Stimulated activated CD8-positive, alpha-beta memory T cell treated with anti-CD3 and anti-CD28 coated beads, Interleukin-7, amount 100 ng/mL, for 1 hour (primary cell): ENCODE results near the gene MRPL42.
"Not testable (repeated sequence)": the region's sequence is repeated elsewhere in the genome, so short reads cannot be mapped to it uniquely, and the experiment has no call there.

Experiments used
- DNase-seq, 2 donors: peaks; one replicate each; pipeline ENCODE4 v3.0.0-alpha.2; 2020; ENCODE audit warnings: low read depth in 2 of 2

MRPL42 gene

DNA sequence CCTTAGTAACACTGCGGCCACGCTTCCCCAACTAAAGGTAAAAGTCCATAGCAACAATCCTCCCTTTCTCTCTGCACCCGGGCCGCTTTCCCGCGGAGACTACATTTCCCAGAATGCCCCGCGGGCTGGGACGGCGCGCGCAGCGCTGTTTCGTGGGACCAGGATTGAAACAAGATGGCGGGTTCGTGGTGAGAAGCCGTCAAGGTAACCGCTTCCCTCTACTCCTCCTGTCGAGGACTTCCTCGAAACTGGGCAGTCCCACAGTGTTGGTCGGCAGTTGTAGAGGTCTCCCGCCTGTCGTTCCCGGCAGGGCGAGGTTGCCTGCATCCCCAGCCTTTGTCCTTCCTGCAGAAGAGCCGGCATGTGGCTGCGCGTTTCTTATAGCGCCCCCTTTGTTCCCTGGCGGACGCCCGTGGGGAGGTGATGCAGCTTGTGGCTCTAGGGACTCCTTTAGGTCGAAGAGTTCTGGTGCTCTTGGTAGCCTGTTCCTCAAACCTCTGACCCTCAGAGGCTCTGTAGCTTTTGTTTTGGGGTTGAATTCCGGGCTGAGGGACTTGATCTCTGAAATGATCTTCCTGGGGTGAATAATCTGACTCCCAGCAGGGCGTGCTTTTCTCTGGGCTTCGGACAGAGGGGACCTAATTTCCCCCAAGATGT lies at the start of gene MRPL42:
MRPL42 (plus strand) TSS at position 164 of the 657 bp plus-strand sequence. CDS start 1,772 bp downstream, outside the sequence.
- peak; percentile 89 to 93 for DNase-seq

DNA sequence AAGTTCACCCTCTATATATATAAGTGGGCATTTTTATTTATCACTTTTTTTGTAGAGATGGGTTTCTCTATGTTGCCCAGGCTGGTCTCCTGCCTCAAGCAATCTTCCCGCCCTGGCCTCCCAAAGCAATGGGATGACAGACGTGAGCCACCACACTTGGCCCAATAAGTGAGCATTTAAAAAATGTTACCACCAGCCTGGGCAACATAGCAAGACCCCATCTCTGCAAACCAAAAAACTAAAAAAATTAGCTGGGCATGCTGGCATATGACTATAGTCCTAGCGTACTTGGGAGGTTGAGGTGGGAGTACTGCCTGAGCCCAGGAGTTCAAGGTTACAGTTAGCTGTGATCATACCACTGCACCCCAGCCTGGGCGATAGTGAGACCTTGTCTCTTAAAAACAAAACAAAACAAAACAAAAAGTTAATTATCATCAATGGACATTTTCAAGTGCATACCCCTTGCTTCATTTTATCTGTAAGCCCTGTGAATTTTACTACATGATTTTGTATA lies 49.3 kb upstream of the MRPL42 start:
- DNase-seq, result no peak

DNA sequence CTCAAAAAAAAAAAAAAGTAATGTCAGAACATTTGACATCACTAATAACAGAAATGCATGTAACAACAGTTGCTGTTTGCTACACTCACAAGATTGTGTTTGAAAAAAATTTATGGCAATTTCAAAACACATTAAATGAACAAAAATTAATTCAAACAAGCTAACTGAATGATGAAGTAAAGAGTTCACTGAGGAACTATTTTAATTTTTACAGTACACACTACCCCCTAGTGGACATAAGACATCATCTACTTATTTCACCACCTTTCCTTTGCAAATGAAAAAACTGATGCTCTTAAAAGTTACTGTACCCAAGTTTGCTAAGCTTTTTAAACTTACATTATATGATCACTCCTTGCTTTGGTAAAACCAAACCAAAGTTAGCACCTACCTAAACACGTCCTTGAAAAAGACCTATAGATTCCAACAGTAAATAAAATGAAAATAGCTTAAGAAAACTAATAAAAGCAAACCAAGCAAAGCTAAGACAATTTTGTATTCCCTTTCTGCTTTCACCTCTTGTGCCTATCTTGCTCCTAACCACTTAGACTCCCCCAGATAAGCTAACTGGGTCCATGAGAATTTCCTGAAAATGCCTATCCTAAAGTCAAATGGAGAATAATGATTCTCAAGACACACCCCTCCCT lies 47.8 kb upstream of the MRPL42 start:
- no peak for DNase-seq

DNA sequence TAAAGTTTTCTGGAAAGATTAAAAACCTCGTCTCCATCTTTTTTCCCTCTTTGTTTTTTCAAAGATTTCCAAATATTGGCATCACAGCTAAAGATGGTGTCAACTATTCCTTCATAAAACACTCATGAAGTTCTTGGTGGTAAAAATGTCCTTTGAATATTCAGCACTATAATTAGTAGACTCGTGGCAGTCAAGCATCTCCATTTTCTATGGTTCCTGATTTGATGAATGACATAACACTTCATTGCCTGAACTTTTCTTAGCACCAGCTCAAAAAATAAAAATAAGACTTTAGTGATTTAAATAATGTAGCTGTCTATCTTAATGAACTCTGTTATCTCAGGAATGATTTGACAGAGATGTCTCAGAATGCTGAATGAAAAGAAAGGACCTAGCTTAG lies 45.3 kb upstream of the MRPL42 start:
- no peak for DNase-seq

DNA sequence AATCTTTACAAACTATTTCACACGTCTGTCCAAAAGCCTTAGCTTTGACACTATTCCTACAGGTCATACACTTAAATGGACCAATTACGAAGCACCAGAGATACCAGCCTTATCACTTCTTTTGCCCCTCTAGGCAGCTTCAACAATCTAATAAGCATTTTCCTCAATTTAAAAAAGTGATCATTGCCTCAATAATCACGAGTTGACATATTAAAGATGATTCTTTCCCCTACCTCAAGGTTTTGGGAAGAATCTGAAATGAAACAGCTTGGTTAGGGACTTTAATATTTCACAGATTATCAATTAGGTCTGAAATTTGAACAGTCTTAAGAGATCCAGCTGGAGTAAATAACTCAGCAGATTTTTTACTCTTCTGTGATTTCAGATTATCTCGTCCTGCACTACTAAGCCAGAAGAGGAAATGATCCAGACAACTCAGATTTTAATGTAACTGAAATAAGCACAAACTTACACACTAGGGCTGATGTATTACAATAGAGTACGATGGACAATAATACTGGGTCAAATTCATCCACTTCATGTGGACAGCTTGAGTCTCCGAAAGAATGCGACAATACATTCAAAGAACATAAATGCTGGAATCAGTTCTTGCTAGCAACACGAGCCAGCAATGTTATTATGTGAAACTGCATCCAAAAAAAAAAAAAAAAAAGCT lies 41.4 kb upstream of the MRPL42 start:
- no peak for DNase-seq

DNA sequence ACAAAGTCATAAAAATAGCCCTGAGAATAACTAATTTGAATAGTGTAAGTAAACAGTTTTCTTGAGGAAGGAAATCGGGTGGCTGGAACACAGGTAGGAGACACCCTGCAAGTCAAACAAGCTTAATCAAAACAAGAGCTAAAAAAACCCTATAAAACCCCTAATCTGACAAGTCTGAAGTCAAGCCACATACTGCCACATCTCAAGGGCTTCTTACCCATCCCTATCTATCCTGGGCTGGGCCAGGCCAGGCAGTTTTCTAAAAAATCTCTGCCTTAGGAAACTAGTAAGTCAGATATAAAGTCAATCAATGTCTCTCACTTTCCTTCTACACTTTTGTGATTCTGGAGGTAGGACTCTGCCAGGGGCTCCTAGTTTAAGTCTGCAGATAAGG lies 40.9 kb upstream of the MRPL42 start:
- DNase-seq, result no peak

DNA sequence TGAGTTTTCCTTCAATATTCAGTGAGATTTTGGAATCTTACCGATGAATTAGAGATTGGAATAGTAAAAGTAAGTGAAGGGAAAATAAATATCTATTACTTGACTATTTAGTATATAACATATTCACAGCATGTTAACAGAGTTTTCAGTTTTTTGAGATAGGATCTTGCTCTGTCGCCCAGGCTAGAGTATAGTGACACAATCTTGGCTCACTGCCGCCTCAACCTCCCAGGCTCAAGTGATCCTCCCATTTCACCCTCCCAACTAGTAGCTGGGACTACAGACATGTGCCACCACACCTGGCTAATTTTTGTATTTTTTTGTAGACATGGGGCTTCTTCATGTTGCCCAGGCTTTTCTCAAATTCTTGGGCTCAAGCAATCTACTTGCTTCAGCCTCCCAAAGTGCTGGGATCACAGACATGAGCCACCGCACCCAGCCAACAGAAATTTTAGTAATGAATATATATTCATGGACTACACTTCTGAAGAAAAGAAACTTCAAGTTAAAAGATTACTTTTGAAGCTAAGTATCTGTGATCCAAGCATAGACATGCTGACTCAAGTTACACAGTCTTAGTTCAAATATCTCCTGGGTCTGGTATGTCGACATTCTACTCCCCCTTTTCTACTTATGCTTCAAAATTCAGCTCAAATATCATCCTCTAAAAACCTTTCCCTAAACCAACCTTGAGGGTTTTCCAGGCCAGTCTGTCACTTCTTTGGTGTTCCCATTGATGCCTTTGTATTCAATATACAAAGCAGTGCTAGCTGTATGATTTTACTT lies 39.3 kb upstream of the MRPL42 start:
- DNase-seq, result no peak

DNA sequence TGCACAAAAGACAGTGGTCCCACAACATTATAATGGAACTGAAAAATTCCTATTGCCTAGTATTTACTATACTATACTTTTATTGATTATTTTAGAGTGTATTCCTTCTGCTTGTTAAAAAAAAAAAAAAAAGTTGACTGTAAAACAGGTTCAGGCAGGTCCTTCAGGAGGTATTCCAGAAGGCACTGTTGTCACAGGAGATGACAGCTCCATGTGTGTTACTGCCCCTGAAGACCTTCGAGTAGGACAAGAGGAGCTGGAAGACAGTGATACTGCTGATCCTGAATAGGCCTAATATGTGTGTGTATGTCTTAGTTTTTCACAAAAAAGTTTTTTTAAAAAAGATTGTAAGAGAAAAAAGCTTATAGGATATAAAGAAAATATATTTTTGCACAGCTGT lies 37.9 kb upstream of the MRPL42 start:
- DNase-seq, result no peak

DNA sequence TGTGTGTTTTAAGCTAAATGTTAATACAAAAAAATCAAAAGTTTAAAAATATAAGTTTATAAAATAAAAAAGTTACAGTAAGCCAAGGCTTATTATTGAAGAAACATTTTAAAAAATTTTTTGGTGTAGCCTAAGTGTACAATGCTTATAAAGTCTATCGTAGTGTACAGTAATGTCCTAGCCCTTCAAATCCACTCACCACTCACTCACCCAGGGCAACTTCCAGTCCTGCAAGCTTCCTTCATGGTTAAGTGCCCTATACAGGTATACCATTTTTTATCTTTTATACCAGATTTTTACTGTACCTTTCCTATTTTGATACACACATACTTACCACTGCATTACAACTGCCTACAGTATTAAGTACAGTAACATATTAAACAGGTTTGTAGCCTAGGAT lies 37.5 kb upstream of the MRPL42 start:
- DNase-seq, result no peak

DNA sequence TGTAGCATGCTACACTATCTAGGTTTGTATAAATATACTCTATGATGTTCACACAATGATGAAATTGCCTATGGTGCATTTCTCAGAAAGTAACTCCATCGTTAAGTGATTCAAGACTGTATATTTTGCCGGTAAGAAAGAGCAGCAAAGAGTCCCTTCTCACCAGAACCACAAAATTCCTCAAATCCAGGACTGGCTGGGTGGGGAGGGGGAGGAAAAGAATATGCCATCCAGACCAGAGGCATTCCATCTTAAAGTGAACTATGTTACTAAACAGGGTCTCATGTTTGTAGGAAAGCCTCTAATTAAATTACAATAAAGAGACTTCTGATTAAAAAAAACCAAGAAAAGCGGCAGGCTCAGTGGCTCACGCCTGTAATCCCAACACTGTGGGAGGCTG lies 37.0 kb upstream of the MRPL42 start:
- DNase-seq, result no peak

DNA sequence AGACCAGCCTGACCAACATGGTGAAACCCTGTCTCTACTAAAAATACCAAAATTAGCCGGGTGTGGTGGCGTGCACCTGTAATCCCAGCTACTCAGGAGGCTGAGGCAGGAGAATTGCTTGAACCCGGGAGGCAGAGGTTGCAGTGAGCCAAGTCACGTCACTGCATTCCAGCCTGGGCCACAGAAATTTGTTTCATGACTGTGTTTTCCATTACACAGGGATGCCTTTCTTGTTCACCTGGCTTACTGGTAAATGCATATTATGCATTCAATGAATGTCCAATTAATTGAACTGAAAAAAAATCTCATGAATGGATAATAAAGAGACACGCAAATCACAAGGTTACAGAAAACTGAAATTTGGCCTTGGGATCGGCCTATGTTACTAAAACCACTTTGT lies 35.3 kb upstream of the MRPL42 start:
- DNase-seq, result not testable (repeated sequence)

DNA sequence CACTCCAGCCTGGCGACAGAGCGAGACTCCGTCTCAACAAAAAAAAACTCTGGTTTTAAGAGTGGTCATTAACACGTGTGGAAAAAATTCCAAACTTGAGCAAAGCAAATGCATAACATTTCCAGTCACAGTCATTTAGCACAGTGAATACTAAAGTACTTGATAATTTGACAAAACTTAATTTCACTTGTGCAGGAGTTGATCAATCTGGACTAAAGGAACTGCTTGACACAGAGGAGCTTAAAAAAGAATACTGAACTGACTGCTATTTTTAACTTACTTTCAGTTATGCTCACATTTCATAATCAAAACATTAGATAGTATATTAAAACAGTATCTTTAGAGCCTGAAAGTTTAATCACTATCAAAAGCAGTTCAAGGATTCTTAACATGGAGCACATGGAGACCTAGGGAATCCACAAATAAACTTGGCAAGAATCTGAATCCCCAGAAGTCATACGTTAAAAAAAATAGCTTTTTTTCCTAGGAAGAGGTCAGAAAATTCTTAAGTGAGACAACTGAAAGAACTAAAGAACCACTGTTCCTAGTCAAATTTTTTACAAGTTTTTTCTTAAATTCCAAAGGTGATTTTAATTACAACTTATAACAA lies 33.0 kb upstream of the MRPL42 start:
- no peak for DNase-seq

DNA sequence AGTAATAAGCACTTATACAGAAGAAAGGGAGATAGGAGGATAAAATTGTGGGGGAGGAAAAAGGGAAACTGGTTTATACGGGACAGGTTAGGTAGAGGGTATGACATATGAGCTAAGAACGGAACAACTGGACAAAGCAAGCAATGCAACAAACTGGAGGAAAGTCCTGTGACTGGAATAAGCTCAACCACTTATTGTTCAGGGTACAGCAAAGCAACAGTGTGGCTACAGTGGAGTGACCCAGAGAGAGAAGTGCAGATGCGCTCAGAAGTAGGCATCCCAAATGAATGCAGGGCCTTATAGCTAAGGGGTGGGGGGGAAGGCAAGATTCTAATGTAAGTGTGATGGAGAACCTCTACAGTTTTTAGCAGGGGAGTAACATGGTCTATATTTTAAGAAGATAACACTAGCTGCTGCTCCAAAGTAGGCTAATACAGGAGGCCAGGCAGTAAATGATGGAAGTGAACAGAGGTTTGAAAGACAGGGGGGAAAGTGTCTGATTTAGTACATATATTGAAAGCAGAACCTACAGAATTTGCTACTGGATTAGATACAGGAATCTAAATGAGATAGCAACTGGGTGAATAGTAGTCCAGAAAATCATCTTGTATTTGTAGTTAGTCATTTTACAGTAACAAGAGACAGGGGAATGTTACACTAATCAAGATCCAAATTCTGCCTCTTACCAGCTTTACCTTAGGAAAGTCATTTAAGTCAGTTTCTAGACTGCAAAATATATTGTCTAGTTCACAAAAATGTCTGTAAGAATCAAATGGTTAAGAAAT lies 28.9 kb upstream of the MRPL42 start:
- no peak for DNase-seq

DNA sequence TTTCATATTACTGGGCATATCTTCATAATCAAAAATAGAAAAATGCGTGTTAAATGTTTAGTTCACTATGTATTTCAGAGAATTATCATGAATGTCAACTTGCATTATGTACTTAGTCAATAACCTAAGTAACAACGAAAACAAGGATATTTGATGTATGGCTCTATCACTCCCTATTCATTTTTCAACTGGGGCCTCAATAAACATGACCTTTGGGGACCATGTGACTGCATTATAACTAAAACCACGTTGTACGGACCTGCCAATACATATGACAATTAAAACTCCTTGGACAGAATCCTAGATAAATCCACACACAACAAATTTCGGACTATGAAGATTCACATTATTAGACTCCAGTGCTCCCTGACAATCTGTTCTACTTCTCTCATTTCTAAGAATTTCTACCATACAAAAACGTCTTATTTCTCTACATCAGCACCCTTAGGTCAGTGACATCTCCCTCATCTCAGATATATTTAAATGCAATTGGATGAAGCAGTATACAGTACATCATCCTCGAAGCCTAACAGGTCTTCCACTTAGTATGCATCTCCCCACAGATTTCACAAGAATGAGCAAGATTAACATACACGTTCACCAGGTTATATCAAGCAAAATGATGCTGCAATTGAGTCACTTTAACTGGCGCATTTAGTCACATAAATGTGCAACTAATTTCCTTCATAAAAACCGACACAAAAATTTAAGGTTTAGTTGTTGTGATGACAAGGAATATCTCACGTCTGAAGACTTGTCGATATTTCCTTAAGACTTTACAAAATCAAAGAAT lies 27.1 kb upstream of the MRPL42 start:
- no peak for DNase-seq

DNA sequence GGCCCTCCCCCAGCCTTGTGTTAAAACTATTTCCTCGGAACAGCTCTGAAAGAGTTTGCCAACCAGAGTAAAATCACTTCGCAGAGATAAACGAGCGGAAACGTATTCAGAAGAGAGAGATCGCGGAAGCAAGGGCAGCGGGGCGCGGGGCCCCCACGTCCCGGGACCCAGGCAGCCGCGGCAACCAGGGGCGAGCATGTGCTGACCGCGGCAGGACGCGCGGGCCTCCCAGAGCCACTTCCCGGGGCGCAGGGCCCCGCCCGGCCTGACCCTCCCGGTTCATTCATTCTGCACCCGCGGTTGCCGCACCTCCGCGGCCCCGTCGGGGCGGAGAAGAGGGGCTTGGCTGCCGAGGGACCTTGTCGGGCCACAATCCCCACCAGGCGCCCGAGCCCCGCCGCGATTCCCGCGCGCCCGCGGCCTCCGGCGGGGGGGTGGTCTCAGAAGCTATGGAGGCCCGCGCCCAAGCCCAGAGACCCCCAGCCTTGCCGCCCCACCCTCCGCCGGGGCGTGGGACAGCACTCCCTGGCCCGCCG lies 26.2 kb upstream of the MRPL42 start:
- DNase-seq, result peak in 1 of 2 donors; percentile 8

DNA sequence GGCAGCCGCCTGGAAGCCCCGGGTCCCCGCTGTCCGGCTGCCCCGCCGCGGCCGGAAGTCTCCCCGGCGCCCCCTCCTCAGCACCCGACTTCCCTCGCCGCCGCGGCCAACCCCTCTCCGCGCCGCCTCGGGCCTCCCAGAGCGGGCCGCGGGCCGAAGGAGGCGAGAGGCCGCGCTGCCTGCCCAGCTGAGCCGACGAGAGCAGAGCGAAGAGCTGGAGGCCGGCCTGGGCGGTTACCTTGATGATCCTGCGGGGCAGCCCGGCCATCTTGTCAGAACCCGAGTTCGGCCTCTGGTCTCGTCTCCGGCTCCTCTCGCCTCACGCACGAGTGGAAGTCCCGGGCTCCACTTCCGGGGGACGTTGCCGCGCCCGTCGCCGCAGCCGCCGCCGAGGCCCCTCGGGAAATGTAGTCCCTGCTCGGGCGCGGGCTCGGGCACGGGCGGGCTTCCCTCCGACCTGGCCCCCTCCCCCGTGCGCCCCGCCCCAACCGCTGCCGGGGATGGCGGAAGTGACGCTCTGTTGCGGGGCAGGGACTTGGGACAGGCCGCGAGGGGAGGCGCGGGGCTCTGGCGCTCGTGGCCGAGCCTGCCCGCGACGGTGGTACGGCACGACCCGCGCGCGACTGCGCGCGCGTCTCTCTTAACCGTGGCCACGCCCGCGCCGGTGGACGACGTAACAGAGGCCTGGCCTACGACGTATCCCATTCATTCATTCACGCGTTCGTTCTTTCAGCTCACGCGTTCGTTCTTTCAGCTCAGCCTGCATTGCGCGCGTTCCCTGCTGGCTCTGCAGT lies 25.5 kb upstream of the MRPL42 start, which contains the start of gene UBE2N:
UBE2N (minus strand) TSS at position 331 of the 794 bp plus-strand sequence; CDS start at position 268, 63 bp downstream.
- peak; percentile 89 to 91 for DNase-seq

DNA sequence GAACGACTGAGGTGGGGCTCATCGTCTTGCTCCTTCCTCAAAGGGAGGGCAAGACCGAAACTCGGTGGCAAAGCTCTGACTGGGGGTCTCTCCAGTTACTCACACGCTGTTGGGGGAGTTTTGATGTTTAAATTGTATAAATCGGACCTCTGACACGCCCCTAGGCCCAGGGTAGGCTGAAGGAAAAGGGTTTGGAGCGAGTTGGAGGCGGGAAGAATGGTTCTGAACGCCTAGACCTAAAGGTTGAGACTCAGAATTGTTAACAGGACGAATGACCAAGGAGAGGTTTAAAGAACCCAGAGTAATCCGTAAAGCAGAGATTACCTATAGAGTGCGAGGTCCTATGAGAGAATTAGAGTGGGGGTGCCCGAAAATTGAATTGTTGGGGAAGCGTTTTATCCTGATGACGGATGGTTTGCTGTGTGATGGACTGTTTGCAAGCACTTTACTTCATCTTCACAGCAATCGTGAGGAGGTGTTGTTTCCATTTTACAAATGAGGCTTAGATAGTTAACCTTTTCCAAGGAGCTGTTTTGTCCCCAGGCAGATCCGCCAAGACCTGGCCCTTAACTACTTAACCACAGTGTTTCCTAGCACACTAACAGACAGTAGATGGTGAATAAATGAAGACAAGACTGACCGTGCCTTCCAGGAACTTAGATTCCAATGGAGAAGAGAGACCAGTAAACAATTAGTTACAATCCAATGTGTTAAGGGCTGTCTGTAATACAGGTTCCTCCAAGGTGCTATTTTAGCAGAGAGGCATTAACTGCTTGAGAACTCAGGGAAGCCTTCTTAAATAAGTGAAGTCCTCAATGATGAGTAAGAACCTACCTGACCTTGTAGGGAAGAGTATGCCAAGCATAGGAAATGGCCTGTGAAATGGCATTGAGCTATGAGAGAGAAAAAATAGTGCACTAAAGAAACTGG lies 24.6 kb upstream of the MRPL42 start:
- DNase-seq, result no peak

DNA sequence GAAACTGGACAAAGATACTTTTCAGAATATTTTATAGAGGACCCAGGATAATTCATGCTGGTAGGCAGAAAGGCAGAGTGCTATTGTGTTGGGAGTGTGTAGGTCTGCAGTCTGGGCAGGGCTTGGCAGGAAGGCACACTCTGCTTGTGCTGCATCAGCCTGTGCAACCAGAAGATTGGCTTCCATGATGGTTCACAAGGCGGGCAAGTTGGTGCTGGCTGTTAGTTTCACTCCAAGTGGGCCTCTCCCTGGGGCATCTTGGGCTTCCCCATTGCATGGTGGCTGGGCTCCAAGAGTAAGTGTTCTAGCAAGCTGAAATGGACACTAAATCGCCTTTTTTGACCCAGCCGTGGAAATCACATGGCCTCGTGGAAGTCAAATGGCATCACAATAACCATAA lies 23.7 kb upstream of the MRPL42 start:
- no peak for DNase-seq
